OCI-LY7 (cell line): ENCODE results near the gene ZNF148. TPM values are rescaled to one million over a fixed set of nuclear protein-coding genes. Genes with fewer than 3 reads are reported as not detected.

Source experiments
- BruUV-seq: library from RNA; stranded (reverse); fragments of 400-500 nt; replicated peaks from 2 replicates; lab custom pipeline; 2021; lab: Mats Ljungman, UMichigan
- CTCF ChIA-PET: fragments of 300-600 bp; sonication (Branson Sonifier 250); formaldehyde crosslinking; loops from one replicate; lab custom pipeline; 2022; ENCODE audit warnings: antibody characterized with exemption; ENCODE audit not compliant: unreplicated experiment; lab: Charles Lee
- POLR2A ChIA-PET: fragments of 300-600 bp; sonication (Branson Sonifier 250); formaldehyde crosslinking; loops from one replicate; lab custom pipeline; 2022; ENCODE audit warnings: antibody characterized with exemption; lab: Charles Lee
- DNase-seq: peaks from one replicate; pipeline ENCODE4 v3.0.0-alpha.2; 2015; ENCODE audit warnings: low spot score
- H2AFZ ChIP-seq: fragments of 200-600 bp; sonication (generic), shearing (Covaris generic); 2 replicates; pipeline ENCODE4 v1.6.1; 2014; ENCODE audit warnings: mild to moderate bottlenecking, antibody characterized with exemption, low read length, moderate library complexity
- H3K27ac ChIP-seq: fragments of 200-600 bp; sonication (generic); 2 replicates; pipeline ENCODE4 v1.5.1; 2014; ENCODE audit warnings: mixed run types, low read depth, mild to moderate bottlenecking, moderate library complexity, low read length, inconsistent platforms; ENCODE audit not compliant: poor library complexity, severe bottlenecking
- H3K36me3 ChIP-seq: fragments of 200-600 bp; sonication (generic); 2 replicates; pipeline ENCODE4 v1.6.1; 2014; ENCODE audit warnings: mild to moderate bottlenecking, antibody characterized with exemption, low read length, moderate library complexity, mixed read lengths; ENCODE audit not compliant: insufficient read depth
- H3K4me1 ChIP-seq: fragments of 200-600 bp; sonication (generic); 2 replicates; pipeline ENCODE4 v1.5.1; 2014; ENCODE audit warnings: mild to moderate bottlenecking, low read length; ENCODE audit not compliant: insufficient read depth, poor library complexity, severe bottlenecking
- H3K4me2 ChIP-seq: fragments of 200-600 bp; sonication (generic); 2 replicates; pipeline ENCODE4 v1.6.1; 2014; ENCODE audit warnings: mild to moderate bottlenecking, low read length
- H3K4me3 ChIP-seq: fragments of 200-600 bp; sonication (generic); 2 replicates; pipeline ENCODE4 v1.5.1; 2014; ENCODE audit warnings: mild to moderate bottlenecking, low read depth, low read length; ENCODE audit not compliant: poor library complexity, severe bottlenecking
- H3K79me2 ChIP-seq: fragments of 200-600 bp; sonication (generic); 2 replicates; pipeline ENCODE4 v1.6.1; 2016; ENCODE audit warnings: low read depth, mild to moderate bottlenecking, low read length, moderate library complexity, mixed read lengths; ENCODE audit not compliant: insufficient read depth
- H3K9me2 ChIP-seq: fragments of 200-600 bp; sonication (generic); 2 replicates; pipeline ENCODE4 v1.6.1; 2016; ENCODE audit warnings: mild to moderate bottlenecking, low read length, mixed read lengths; ENCODE audit not compliant: insufficient read depth
- H3K9me3 ChIP-seq: fragments of 200-600 bp; sonication (generic); 2 replicates; pipeline ENCODE4 v1.6.1; 2014; ENCODE audit warnings: mild to moderate bottlenecking, mixed run types, low read length, mixed read lengths
- H4K20me1 ChIP-seq: fragments of 200-600 bp; sonication (generic); 2 replicates; pipeline ENCODE4 v1.6.1; 2014; ENCODE audit warnings: mild to moderate bottlenecking, antibody characterized with exemption, low read length, moderate library complexity, mixed read lengths; ENCODE audit not compliant: insufficient read depth
- CTCF ChIP-seq: fragments of 200-600 bp; sonication (generic); conservative IDR thresholded peaks from 2 replicates; pipeline ENCODE4 v1.5.1; 2014; ENCODE audit warnings: mild to moderate bottlenecking, antibody characterized with exemption, low read length, moderate library complexity, mixed read lengths
- EZH2phosphoT487 ChIP-seq: fragments of 200-600 bp; sonication (generic); IDR thresholded peaks from 2 replicates; pipeline ENCODE4 v1.6.1; 2018; ENCODE audit warnings: low read depth, borderline replicate concordance, mild to moderate bottlenecking, mixed run types, antibody characterized with exemption, low read length, moderate library complexity, mixed read lengths
- intact Hi-C: fragments of 100-400 bp; cut with micrococcal nuclease; formaldehyde crosslinking; loops from one replicate; pipeline ENCODE4 v1.10.0; 2022; ENCODE audit not compliant: unreplicated experiment
- total RNA-seq, 2 experiments: library from RNA; depleted of rRNA in 1 of 2; stranded (reverse); fragments of >200 nt in 1 of 2; shearing (Covaris generic) in 1 of 2; gene quantifications; 2 replicates each; pipeline ENCODE4 v1.2.3, GENCODE V29; 2014 to 2022

The ZNF148 gene
- total RNA-seq, 2 experiments from 2014 or later: 19.8 to 35.4 TPM

GRCh38 chr3:125239266-125239665 is 135.9 kb downstream of the ZNF148 start:
- H3K4me2 ChIP-seq: no peak overlapping the region

GRCh38 chr3:125238759-125239158 is 136.4 kb downstream of the ZNF148 start:
- no peak overlapping the region for H2AFZ ChIP-seq
- H3K79me2 ChIP-seq: no peaks in the 10 kb centered on the region
- no peaks in the 10 kb centered on the region for H3K9me2 ChIP-seq
- H3K27ac ChIP-seq: no peak overlapping the region
- ChIA-PET CTCF (no interaction called here), POLR2A (no interaction called here)
- no peak for DNase-seq
- intact Hi-C loops: no loop called here
- no peak overlapping the region for H3K4me3 ChIP-seq
- H3K4me1 ChIP-seq: no peaks in the 10 kb centered on the region
- TF ChIP-seq EZH2phosphoT487: no peak
- TF ChIP-seq CTCF: no peak
- no peaks in the 10 kb centered on the region for H3K9me3 ChIP-seq
- no peak overlapping the region for H3K4me2 ChIP-seq
- no TSS peak for BruUV-seq
- H4K20me1 ChIP-seq: no peaks in the 10 kb centered on the region
- 0 out of 2 replicates have a peak, but pooled peaks cover 4% of the 10 kb centered on the region for H3K36me3 ChIP-seq

More at GRCh38 chr3:125239266-125239665, 135.9 kb downstream of the ZNF148 start:
- Histone ChIP-seq H3K4me1 (no peaks in the 10 kb centered on the region), H3K79me2 (no peaks in the 10 kb centered on the region), H3K9me3 (no peaks in the 10 kb centered on the region), H3K4me3 (no peak overlapping the region), H3K36me3 (0 out of 2 replicates have a peak, but pooled peaks cover 2% of the 10 kb centered on the region), H2AFZ (no peak overlapping the region), H4K20me1 (no peaks in the 10 kb centered on the region), H3K27ac (no peak overlapping the region), H3K9me2 (no peaks in the 10 kb centered on the region)
- ChIA-PET POLR2A (no interaction called here), CTCF (no interaction called here)
- TF ChIP-seq CTCF: no peak
- TF ChIP-seq EZH2phosphoT487: no peak
- DNase-seq: no peak
- intact Hi-C loops: no loop called here
- no TSS peak for BruUV-seq

GRCh38 chr3:125236331-125236903 is 138.7 kb downstream of the ZNF148 start:
- DNase-seq: no peak
- H3K79me2 ChIP-seq: no peaks in the 10 kb centered on the region
- no peaks in the 10 kb centered on the region for H3K4me1 ChIP-seq
- no peaks in the 10 kb centered on the region for H4K20me1 ChIP-seq
- no peak overlapping the region for H3K4me3 ChIP-seq
- H3K9me3 ChIP-seq: no peaks in the 10 kb centered on the region
- BruUV-seq: no TSS peak
- no peaks in the 10 kb centered on the region for H3K9me2 ChIP-seq
- ChIA-PET CTCF (no interaction called here), POLR2A (interaction anchor here (0.5 to 1.2 kb wide), 3 partner anchors 10 to 613 kb away, joined by 3 to 6 read pairs (median 4); no protein-coding TSS in a partner anchor)
- H3K36me3 ChIP-seq: peaks cover 24% of the 10 kb centered on the region
- H3K27ac ChIP-seq: no peak overlapping the region
- intact Hi-C loops: no loop called here
- TF ChIP-seq EZH2phosphoT487: no peak
- no peak for TF ChIP-seq CTCF
- H3K4me2 ChIP-seq: no peak overlapping the region
- H2AFZ ChIP-seq: no peak overlapping the region
